ENCODE measurements around the gene LUC7L3.
"Not testable (repeated sequence)": the region's sequence is repeated elsewhere in the genome, so short reads cannot be mapped to it uniquely, and the experiment has no call there.

The LUC7L3 gene

GRCh38 chr17:50785946-50786570 lies 66.7 kb downstream of the LUC7L3 start:
- no peak for DNase-seq

- no peak for DNase-seq
Measured at GRCh38 chr17:50787106-50787505, 67.7 kb downstream of the LUC7L3 start.

DNA sequence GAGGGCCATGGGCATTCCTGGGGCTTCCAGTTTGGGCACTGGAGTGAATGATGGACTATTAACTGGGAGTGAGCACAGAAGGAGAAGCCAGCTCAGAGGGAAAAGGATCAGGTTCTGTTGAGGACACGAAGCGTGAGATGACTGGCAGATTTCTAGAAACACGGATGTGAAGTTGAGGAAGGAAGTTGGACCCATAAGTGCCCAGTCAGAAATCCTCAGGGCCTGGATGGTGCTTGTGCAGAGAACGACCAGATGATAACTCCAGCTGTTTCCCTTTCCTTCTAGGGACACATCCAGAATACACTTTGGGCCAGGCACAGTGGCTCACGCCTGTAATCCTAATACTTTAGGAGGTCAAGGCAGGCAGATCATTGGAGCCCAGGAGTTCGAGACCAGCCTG lies 71.2 kb downstream of the LUC7L3 start:
- no peak for DNase-seq

DNA sequence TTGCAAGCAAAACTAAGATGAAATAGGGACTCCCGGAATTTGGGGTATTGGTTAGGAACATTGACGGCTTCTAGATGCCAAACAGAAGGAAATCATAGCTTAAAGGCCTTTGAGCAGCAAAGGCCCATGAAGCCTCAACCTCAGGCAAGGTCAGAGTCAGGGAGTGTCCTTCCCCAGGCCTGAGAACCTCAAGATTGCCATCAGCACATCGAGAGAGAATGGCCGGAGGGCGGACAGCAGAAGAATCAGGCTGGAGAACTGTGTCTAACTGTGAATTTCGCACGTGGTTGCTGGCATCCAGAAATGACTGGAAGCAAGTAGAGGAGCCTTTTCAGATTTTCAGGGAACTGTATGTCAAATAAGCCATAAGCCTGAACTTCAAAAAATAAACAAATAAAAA lies 72.7 kb downstream of the LUC7L3 start:
- DNase-seq: no peak

- DNase-seq: no peak
Measured at GRCh38 chr17:50793007-50793406, 73.6 kb downstream of the LUC7L3 start.

DNA sequence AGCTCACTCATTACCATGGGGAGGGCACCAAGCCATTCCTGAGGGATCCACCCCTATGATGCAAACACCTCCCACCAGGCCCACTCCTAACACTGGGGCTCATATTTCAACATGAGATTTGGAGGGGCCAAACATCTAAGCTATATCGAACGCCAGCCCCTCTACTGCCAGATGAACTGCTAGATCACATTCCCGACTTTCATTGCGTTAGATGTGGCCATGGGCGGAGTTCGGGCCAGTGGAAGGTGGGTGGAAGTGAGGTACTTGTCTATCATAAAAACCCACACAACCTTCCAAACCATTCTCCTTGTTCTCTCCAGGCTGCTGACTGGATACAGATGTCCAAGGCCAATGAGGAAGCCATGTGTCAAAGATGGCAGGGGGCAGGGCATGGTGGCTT lies 75.0 kb downstream of the LUC7L3 start:
- DNase-seq: no peak

DNA sequence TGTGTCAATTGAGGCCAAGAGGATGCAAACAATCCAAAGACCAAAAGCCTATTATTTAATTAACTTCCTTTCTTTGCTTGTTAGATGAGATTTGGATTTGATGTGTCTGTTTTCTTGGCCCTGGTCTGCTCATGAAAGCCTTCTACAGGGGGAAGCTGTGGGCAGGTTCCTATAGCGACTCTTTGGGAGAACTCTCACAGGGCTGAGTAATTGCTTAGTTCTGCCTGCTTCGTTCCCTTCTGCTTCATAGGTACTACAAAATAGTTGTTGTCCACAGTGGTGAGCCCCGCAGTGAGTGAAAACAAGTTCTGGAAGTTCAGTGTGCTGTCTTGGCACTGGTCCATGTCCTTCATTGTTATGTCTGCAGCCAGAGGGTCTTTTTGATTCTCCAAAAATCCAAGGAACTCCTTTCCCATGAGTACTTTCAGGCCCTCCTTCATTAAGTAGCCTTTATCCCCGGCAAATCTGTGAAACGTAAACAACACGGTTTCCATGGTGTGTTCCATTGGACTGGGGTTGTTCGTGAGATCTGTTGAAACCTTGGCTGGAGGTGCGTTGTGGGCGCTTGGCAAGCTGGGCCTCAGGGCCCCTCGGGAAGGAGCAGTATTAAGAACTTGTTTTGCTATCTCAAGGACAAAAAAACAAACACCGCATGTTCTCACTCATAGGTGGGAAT lies 77.9 kb downstream of the LUC7L3 start:
- DNase-seq: no peak

DNA sequence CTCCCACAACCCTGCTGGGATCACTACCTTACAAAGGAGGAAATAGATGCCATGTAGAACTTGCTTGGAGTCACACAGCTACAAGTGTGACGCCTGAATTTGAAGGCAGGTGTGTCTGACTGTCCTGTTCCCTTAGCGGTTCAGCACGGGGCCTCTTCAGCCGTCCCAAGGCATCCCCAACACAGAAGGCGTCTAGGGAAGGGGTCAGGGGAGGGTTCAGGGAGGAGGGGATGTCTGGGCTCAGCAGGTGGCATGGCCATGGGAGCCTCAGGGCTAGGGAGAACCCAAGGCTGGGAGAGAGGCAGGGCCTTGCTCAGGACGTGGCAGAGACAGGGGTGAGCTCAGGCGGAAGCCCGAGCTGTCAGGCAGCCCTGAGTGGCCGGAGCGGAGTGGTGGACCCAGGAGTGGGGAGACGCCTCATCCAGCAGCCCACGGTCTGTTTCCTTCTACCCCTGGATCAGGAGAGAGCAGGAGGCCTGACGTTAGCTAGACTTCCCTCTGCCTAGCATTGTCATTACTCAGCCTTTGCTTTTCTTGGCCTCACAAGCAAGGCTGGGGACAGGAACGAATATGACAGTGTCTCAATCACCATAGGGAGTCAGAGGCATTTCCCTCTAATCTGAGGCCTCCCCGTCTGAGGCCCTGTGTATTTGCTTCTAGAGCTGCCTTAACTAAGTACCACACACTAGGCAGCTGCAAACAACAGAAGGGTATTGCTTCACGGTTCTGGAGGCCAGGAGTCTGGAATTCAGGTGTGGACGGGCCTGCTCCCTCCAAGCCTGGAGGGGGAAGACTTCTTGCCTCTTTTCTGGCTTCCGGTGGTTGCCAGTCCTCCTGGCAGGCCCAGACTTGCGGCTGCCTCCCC lies 79.3 kb downstream of the LUC7L3 start:
- no peak for DNase-seq

GRCh38 chr17:50799582-50799981 lies 80.2 kb downstream of the LUC7L3 start:
- no peak for DNase-seq

DNA sequence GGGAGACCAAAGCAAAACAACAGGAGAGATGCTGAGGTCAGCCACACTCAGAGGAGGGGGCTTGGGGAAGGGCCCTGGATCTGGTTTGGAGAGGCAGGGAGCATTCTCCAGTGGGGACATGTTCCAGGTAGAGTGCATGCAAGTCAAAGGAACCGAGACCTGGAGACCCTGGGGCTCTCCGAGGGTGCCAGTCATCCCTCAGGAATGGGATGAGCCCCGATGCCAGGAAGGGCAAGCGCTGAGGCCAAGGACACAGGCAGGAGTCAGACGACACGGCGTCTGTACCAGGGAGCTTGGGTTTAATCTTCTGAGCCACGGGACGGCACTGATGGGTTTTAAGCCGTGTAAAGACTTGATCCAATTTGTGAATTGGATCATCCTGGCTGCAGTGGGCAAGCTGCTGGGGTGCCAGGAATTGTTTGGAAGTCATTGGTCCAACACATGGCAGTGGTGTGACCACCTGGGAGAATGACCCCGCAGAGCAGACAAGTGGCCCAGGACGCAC lies 80.8 kb downstream of the LUC7L3 start:
- no peak for DNase-seq

DNA sequence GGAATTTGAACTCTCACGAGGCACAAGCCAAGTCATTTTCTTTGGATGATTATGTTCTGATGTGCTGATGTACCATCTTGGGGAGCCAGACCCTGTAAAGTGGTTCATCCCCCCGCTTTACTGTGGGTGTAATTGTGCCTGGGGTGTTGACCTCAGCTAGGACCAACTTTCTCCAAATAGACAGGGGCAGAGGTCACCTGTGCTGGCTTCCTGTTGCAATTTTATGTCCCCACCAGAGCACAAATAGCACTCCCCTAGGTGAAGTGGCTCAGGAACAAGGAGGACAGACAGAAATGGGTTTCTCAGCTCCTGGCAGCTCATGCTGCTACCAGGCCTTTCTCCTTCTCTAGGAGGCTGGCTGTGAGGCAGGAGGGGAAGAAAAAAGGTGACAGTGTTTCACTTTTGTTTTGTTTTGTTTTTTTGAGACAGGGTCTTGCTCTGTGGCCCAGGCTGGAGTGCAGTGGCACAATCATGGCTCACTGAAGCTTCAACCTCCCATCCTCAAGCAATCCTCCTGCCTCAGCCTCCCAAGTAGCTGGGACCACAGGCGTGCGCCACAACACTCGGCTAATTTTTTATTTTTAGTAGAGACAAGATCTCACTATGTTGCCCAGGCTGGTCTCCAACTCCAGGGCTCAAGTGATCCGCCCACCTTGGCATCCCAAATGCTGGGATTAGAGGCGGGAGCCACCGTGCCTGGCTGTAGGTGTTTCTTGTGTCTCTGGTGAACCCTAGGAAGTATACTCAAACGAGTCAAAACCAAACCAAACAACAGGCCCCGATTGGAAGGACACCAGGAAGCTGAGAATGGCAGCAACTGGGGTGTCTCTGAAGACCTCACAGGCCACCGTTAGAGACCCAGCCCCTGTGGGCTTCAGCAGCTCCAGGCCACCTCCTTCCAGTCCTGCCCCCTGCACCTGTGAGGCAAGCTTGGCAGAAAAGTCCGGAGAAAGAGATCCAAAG lies 83.5 kb downstream of the LUC7L3 start:
- DNase-seq: no peak

- no peak for DNase-seq
Measured at GRCh38 chr17:50803676-50804075, 84.3 kb downstream of the LUC7L3 start.

GRCh38 chr17:50804749-50805475 lies 85.5 kb downstream of the LUC7L3 start:
- not testable (repeated sequence) for DNase-seq

DNA sequence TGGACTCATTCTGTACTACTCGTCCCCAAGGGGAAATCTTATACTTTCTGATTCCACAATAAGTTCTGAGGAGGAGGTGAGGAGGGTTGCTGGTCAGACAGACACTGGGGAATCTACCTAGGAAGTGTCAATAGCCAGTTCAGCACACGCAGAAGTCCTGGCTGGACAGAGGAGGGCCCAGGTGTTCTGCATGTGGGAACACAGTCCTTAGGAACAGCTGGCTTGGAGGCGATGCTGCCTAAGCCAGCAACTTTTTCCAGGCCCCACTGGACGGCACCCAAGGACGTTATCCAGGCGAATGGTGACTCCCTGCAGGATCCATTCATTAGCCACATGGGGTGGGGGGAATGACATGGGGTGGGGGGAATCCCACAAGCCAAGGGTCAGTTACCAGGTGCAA lies 86.1 kb downstream of the LUC7L3 start:
- DNase-seq: no peak
